NCI-H226 (cell line): Measurements from ENCODE around the gene SAP30.

ENCODE experiments used
- DNase-seq: peaks from one replicate; pipeline ENCODE4 v3.0.0-alpha.2; 2015

Gene SAP30

GRCh38 chr4:173415885-173416653 is 45.3 kb downstream of the SAP30 start:
- DNase-seq: peak; percentile 43

GRCh38 chr4:173417833-173418232 is 47.1 kb downstream of the SAP30 start:
- no peak for DNase-seq

DNA sequence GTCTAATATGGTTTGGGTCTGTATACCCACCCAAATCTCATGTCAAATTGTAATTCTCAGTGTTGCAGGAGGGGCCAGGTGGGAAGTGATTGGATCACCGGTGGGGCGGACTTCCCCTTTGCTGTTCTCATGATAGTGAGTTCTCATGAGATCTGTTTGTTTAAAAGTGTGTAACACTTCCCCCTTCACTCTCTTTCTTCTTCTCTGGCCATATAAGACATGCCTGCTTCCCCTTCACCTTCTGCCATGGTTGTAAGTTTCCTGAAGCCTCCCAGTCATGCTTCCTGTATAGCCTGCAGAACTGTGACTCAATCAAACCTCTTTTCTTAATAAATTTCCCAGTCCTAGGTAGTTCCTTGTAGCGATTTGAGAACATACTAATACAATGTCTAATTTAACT is 47.9 kb downstream of the SAP30 start:
- DNase-seq: no peak

GRCh38 chr4:173420324-173420752 is 49.6 kb downstream of the SAP30 start:
- DNase-seq: no peak

GRCh38 chr4:173420801-173421200 is 50.0 kb downstream of the SAP30 start:
- DNase-seq: peak; percentile 51

- peak; percentile 50 for DNase-seq
Observed at GRCh38 chr4:173424899-173425805, 54.4 kb downstream of the SAP30 start.

GRCh38 chr4:173426064-173426463 is 55.3 kb downstream of the SAP30 start:
- DNase-seq: no peak
